Ectodermal cell (in vitro differentiated cells): ENCODE measurements around the gene SLC6A5.

Experiments
- H3K27ac ChIP-seq: 2 replicates; pipeline ENCODE4 v1.7.0; 2013; ENCODE audit warnings: mild to moderate bottlenecking, low read depth, low read length; ENCODE audit not compliant: insufficient read depth, poor library complexity, severe bottlenecking
- H3K27me3 ChIP-seq: 2 replicates; pipeline ENCODE4 v1.7.0; 2013; ENCODE audit warnings: mild to moderate bottlenecking, low read length; ENCODE audit not compliant: insufficient read depth, control insufficient read depth, poor library complexity, severe bottlenecking
- H3K36me3 ChIP-seq: one replicate; pipeline ENCODE4 v1.7.0; 2013; ENCODE audit warnings: low read length; ENCODE audit not compliant: control insufficient read depth, insufficient read depth
- H3K4me1 ChIP-seq: one replicate; pipeline ENCODE4 v1.7.0; 2013; ENCODE audit warnings: low read length; ENCODE audit not compliant: control insufficient read depth, insufficient read depth
- H3K4me3 ChIP-seq: 2 replicates; pipeline ENCODE4 v1.7.0; 2013; ENCODE audit warnings: low read depth, low read length, control low read depth; ENCODE audit not compliant: insufficient read depth
- H3K9me3 ChIP-seq: 2 replicates; pipeline ENCODE4 v1.7.0; 2013; ENCODE audit warnings: mild to moderate bottlenecking, low read length, moderate library complexity; ENCODE audit not compliant: control insufficient read depth
- WGBS, 2 experiments: methylation state at CpG; one replicate each; pipeline ENCODE4 v1.1.7; 2013; ENCODE audit warnings: missing lambda C conversion rate in 2 of 2; 5-methylcytosine and 5-hydroxymethylcytosine counted together

SLC6A5 gene

GRCh38 chr11:20668131-20668809 lies 68.9 kb downstream of the SLC6A5 start:
- peaks cover 66% of the 10 kb centered on the region for H3K27me3 ChIP-seq
- H3K4me3 ChIP-seq: peak overlapping the region; percentile 40
- no peaks in the 10 kb centered on the region for H3K9me3 ChIP-seq
- peaks cover 22% of the 10 kb centered on the region for H3K4me1 ChIP-seq
- no peaks in the 10 kb centered on the region for H3K36me3 ChIP-seq
- no peak overlapping the region for H3K27ac ChIP-seq
- 4 to 5% methylated on average over 10 of the region's 10 CpGs for WGBS, 2 experiments

DNA sequence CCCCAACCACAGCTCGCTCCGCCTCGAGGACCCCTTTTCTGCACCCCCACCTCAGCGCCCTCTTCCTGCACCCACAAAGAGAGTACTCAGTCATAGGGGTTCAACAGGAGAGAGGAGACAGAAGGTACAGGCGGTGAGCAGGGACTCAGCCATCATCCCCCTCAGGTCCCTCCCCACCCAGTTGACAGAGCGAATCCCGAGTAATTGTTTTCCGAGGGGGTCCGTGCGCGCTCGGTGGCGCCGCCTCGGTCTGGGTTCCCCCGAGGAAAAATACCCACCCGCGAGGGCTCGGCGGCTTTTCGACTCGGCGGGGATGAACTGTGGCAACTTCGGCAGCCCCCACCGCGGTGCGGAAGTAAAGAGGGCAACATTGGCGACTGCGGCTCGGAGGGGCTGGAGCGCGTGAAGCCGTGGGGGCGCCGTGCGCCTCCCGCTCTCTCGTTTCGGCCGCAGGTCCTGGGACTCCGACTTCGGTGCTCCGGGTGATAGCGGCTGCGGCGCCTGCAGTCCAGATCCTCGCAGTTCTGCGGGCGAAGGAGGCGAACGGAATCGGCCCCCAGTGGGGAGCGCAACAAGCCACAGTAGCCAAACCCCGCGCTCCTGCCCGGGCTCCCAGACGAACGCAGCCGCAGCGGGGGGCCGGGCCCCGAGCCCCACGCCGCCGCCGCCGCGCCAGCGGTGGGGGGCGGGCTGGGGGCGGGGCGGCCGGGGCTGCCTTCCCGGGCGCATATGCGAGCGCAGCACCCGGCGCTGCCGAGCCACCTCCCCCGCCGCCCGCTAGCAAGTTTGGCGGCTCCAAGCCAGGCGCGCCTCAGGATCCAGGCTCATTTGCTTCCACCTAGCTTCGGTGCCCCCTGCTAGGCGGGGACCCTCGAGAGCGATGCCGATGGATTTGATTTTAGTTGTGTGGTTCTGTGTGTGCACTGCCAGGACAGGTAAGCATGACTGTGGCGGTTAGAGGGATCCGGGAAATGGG lies 69.7 kb downstream of the SLC6A5 start, which contains the start of gene NELL1:
Gene NELL1, plus strand, starts transcription at position 743 of the 976 bp plus-strand sequence.
- H3K36me3 ChIP-seq: no peaks in the 10 kb centered on the region
- H3K4me3 ChIP-seq: peak within 1 kb of the TSS; percentile 40
- no peak within 1 kb of the TSS for H3K27ac ChIP-seq
- no peaks in the 10 kb centered on the region for H3K9me3 ChIP-seq
- H3K27me3 ChIP-seq: peaks cover 66% of the 10 kb centered on the region
- 1% methylated on average over 93 of the region's 93 CpGs for WGBS, 2 experiments
- peaks cover 22% of the 10 kb centered on the region for H3K4me1 ChIP-seq

DNA sequence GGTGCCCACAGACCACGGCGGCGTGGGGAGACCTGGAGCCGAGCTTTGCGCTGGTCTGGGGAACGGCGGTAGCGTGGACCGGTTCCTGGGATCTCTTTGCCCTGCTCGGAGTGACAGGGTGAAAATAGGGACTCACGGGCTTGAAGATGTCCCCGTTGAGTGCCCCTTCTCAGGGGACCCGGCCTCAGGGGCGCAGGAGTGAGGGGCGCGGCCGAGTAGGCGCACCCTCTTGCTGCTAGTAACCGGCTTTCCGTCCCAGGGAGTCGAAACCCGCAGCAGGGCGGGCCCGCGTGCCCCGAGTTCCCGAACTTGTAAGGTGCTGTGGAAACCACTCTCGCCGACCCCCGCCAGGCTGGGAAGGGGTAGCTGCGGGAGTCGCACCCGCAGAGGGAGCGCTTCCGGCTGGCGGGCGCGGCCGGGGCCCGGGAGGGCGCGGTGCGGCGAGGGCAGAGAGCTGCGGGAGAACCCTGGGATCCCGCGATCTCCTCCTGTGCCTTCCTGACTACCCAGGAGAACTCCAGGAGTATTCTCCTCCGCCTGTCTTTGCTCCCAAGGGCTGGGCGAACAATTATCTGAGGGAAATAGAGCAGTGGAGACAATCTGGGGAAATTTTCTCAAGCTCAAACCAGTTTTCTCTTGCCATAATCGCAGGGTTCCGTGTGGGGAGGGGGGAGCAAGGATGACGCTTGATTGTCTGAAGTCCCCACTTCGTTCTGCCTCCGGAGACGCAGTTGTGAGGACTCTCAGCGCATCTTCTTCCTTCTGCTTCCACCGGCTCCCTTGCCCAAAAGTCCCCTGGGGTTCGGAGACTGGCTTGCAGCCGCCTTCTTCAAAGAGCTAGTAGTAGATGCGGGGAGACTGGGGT lies 70.6 kb downstream of the SLC6A5 start:
- no peaks in the 10 kb centered on the region for H3K36me3 ChIP-seq
- H3K9me3 ChIP-seq: no peaks in the 10 kb centered on the region
- no peak overlapping the region for H3K27ac ChIP-seq
- peaks cover 62% of the 10 kb centered on the region for H3K27me3 ChIP-seq
- peak overlapping the region; percentile 40 for H3K4me3 ChIP-seq
- WGBS, 2 experiments: 1% methylated on average over 60 of the region's 60 CpGs
- peaks cover 22% of the 10 kb centered on the region for H3K4me1 ChIP-seq

- no peak overlapping the region for H3K4me3 ChIP-seq
Observed at GRCh38 chr11:20670932-20671403, 71.6 kb downstream of the SLC6A5 start.

GRCh38 chr11:20671856-20672546 lies 72.6 kb downstream of the SLC6A5 start:
- no peak overlapping the region for H3K4me3 ChIP-seq
- H3K27ac ChIP-seq: no peak overlapping the region
- H3K27me3 ChIP-seq: peaks cover 57% of the 10 kb centered on the region
- H3K9me3 ChIP-seq: no peaks in the 10 kb centered on the region
- no peaks in the 10 kb centered on the region for H3K36me3 ChIP-seq
- 68 to 69% methylated on average over 6 of the region's 6 CpGs for WGBS, 2 experiments
- H3K4me1 ChIP-seq: peaks cover 22% of the 10 kb centered on the region

More at GRCh38 chr11:20670932-20671403, 71.6 kb downstream of the SLC6A5 start:
- Histone ChIP-seq H3K36me3 (no peaks in the 10 kb centered on the region), H3K27ac (no peak overlapping the region), H3K4me1 (peaks cover 22% of the 10 kb centered on the region), H3K9me3 (no peaks in the 10 kb centered on the region), H3K27me3 (peaks cover 61% of the 10 kb centered on the region)
- 2 to 4% methylated on average over 20 to 21 of the region's 21 CpGs for WGBS, 2 experiments

DNA sequence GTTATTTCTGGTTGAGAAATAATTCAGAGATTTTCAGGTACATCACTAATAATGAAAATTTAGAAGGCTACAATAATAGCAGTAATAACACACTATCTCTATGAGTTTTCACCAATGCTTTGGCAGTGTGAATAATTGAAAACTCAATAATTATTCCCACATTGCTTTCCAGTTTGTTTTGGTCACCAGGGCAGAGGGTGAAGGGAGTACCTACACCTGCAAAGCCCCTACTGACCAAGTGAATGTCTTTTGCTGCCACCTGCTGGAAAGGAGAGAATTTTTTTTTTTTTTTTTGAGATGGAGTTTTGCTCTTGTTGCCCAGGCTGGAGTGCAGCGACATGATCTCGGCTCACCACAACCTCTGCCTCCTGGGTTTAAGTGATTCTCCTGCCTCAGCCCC lies 73.2 kb downstream of the SLC6A5 start:
- Histone ChIP-seq H3K27ac (no peak overlapping the region), H3K9me3 (no peaks in the 10 kb centered on the region), H3K4me1 (peaks cover 22% of the 10 kb centered on the region), H3K4me3 (no peak overlapping the region), H3K36me3 (no peaks in the 10 kb centered on the region), H3K27me3 (peaks cover 51% of the 10 kb centered on the region)
- WGBS, 2 experiments: no CpG with 5 or more reads among the region's 2 CpGs

DNA sequence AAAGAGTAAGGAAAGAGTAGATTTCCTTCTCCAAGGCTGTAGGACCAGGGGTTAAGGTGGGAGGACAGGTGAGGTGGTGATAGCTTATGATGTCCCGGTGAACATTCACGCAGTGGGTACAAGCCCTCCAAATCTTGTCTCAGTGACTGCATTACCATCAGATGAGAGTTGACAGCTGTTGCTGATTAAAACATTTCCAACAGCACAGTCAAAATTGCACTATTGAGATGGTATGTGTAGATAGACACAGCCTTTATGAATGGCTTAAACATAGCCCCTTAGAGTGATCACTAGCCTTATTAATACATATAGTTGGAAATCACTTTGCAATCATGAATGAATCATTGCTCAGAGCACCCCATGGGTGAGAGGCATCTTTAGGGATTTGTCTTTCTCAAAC lies 77.2 kb downstream of the SLC6A5 start:
- no peaks in the 10 kb centered on the region for H3K36me3 ChIP-seq
- 87 to 94% methylated on average over 2 of the region's 2 CpGs for whole genome bisulfite sequencing, 2 experiments
- no peak overlapping the region for H3K4me3 ChIP-seq
- H3K27ac ChIP-seq: no peak overlapping the region
- no peaks in the 10 kb centered on the region for H3K9me3 ChIP-seq
- no peaks in the 10 kb centered on the region for H3K4me1 ChIP-seq
- H3K27me3 ChIP-seq: peaks cover 10% of the 10 kb centered on the region

- no peaks in the 10 kb centered on the region for H3K36me3 ChIP-seq
- H3K4me1 ChIP-seq: no peaks in the 10 kb centered on the region
- no peaks in the 10 kb centered on the region for H3K27me3 ChIP-seq
- no peaks in the 10 kb centered on the region for H3K9me3 ChIP-seq
- H3K27ac ChIP-seq: no peak overlapping the region
- H3K4me3 ChIP-seq: no peak overlapping the region
- 80 to 92% methylated on average over 3 of the region's 3 CpGs for WGBS, 2 experiments
Observed at GRCh38 chr11:20688761-20689160, 89.4 kb downstream of the SLC6A5 start.

GRCh38 chr11:20707876-20708275 lies 108.5 kb downstream of the SLC6A5 start:
- H3K36me3 ChIP-seq: no peaks in the 10 kb centered on the region
- no peaks in the 10 kb centered on the region for H3K4me1 ChIP-seq
- H3K27me3 ChIP-seq: no peaks in the 10 kb centered on the region
- 78 to 80% methylated on average over 6 of the region's 6 CpGs for WGBS, 2 experiments
- H3K9me3 ChIP-seq: no peaks in the 10 kb centered on the region
- no peak overlapping the region for H3K27ac ChIP-seq
- no peak overlapping the region for H3K4me3 ChIP-seq
